Smooth muscle cell (in vitro differentiated cells): ENCODE measurements around the gene HOXC13. TPM values are rescaled to one million over a fixed set of nuclear protein-coding genes. Genes with fewer than 3 reads are reported as not detected.

ENCODE experiments used
- DNase-seq: peaks from one replicate; lab custom pipeline; 2025; ENCODE audit not compliant: unreplicated experiment; lab: John Stamatoyannopoulos, UW
- H2AFZ ChIP-seq: fragments of 200-600 bp; sonication (generic); 2 replicates; pipeline ENCODE4 v1.6.0; 2016; ENCODE audit warnings: antibody characterized with exemption, low read depth, mild to moderate bottlenecking
- H3F3A ChIP-seq: fragments of 200-600 bp; sonication (generic); 2 replicates; pipeline ENCODE4 v1.6.0; 2017; ENCODE audit warnings: antibody characterized with exemption, low read depth
- H3K27ac ChIP-seq: fragments of 200-600 bp; sonication (generic); 2 replicates; pipeline ENCODE4 v1.5.1; 2016; ENCODE audit warnings: low read depth, mild to moderate bottlenecking
- H3K27me3 ChIP-seq: fragments of 200-600 bp; sonication (generic); 2 replicates; pipeline ENCODE4 v1.6.1; 2016; ENCODE audit warnings: low read depth, mild to moderate bottlenecking
- H3K36me3 ChIP-seq: fragments of 200-600 bp; sonication (generic); 2 replicates; pipeline ENCODE4 v1.5.1; 2016; ENCODE audit warnings: low read depth
- H3K4me1 ChIP-seq: fragments of 200-600 bp; sonication (generic); 2 replicates; pipeline ENCODE4 v1.5.1; 2016; ENCODE audit warnings: low read depth
- H3K4me2 ChIP-seq: fragments of 200-600 bp; sonication (generic); 2 replicates; pipeline ENCODE4 v1.6.0; 2016; ENCODE audit warnings: mild to moderate bottlenecking
- H3K4me3 ChIP-seq: fragments of 200-600 bp; sonication (generic); 2 replicates; pipeline ENCODE4 v1.5.1; 2016; ENCODE audit warnings: mild to moderate bottlenecking
- H3K79me2 ChIP-seq: fragments of 200-600 bp; sonication (generic); 2 replicates; pipeline ENCODE4 v1.6.0; 2016; ENCODE audit warnings: low read depth, mild to moderate bottlenecking
- H3K9ac ChIP-seq: fragments of 200-600 bp; sonication (generic); 2 replicates; pipeline ENCODE4 v1.6.0; 2016; ENCODE audit warnings: low read depth
- H3K9me3 ChIP-seq: fragments of 200-600 bp; sonication (generic); replicated peaks from 2 replicates; pipeline ENCODE4 v1.5.1; 2016; ENCODE audit warnings: low read depth
- H4K20me1 ChIP-seq: fragments of 200-600 bp; sonication (generic); 2 replicates; pipeline ENCODE4 v1.6.0; 2016; ENCODE audit warnings: low read depth
- WGBS: methylation state at CpG from one replicate; pipeline ENCODE4 v1.1.7; 2016; ENCODE audit warnings: low lambda C conversion rate; 5-methylcytosine and 5-hydroxymethylcytosine counted together
- polyA plus RNA-seq: library from polyadenylated mRNA; unstranded; fragments of >200 nt; fragmentation: Nextera tagmentation; extraction: Ambion mirVana; gene quantifications from 2 replicates; pipeline ENCODE4 v1.2.1, GENCODE V29; 2016
- total RNA-seq: library from RNA; depleted of rRNA; stranded (reverse); fragments of >200 nt; gene quantifications from 2 replicates; pipeline ENCODE4 v1.2.3, GENCODE V29; 2014
- TF ChIP-seq, protein P1 (sequence below): fragments of 200-600 bp; sonication (generic); IDR thresholded peaks from 2 replicates; pipeline ENCODE4 v1.5.1; 2017; ENCODE audit warnings: borderline replicate concordance, mild to moderate bottlenecking, antibody characterized with exemption; ENCODE audit not compliant: insufficient read depth, poor library complexity, severe bottlenecking

Gene HOXC13
- total and polyA plus RNA-seq, 2 experiments from 2014 or later = 2.2 to 3.6 TPM

DNA sequence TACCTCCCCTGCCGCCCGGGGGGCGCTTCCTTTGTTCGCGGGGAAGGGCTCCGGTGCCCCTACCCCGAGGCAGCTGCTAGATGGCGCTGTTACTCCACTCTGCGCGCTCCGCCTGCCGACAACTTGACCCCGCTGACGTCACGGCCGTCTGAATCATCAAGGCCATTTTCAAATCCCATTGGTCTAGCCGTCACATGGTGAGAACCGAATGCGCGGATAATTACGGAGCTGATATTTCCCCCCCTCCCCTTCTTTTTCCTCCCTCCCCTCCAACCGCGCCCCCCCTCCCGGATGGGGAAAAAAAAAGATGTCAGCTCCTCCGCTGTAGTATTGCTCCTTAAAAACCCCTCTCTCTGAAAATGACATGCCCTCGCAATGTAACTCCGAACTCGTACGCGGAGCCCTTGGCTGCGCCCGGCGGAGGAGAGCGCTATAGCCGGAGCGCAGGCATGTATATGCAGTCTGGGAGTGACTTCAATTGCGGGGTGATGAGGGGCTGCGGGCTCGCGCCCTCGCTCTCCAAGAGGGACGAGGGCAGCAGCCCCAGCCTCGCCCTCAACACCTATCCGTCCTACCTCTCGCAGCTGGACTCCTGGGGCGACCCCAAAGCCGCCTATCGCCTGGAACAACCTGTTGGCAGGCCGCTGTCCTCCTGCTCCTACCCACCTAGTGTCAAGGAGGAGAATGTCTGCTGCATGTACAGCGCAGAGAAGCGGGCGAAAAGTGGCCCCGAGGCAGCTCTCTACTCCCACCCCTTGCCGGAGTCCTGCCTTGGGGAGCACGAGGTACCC is 46.5 kb downstream of the HOXC13 start, which contains the start of gene HOXC10:
Gene HOXC10 (plus strand): TSS at position 246 of the 791 bp plus-strand sequence. CDS start 114 bp downstream, at position 360.
- Histone ChIP-seq H3K9ac (no peak within 1 kb of the TSS), H3K27ac (no peak within 1 kb of the TSS), H3K4me3 (peak within 1 kb of the TSS; percentile 28), H3K79me2 (no peaks in the 10 kb centered on the region), H3K4me1 (no peaks in the 10 kb centered on the region), H3K4me2 (peak within 1 kb of the TSS; percentile 80), H3F3A (no peaks in the 10 kb centered on the region), H4K20me1 (no peaks in the 10 kb centered on the region), H3K9me3 (no peaks in the 10 kb centered on the region), H3K27me3 (peaks cover 100% of the 10 kb centered on the region), H2AFZ (no peak within 1 kb of the TSS), H3K36me3 (no peaks in the 10 kb centered on the region)
- DNase-seq = peak; percentile 23
- TF ChIP-seq, protein P1, sequence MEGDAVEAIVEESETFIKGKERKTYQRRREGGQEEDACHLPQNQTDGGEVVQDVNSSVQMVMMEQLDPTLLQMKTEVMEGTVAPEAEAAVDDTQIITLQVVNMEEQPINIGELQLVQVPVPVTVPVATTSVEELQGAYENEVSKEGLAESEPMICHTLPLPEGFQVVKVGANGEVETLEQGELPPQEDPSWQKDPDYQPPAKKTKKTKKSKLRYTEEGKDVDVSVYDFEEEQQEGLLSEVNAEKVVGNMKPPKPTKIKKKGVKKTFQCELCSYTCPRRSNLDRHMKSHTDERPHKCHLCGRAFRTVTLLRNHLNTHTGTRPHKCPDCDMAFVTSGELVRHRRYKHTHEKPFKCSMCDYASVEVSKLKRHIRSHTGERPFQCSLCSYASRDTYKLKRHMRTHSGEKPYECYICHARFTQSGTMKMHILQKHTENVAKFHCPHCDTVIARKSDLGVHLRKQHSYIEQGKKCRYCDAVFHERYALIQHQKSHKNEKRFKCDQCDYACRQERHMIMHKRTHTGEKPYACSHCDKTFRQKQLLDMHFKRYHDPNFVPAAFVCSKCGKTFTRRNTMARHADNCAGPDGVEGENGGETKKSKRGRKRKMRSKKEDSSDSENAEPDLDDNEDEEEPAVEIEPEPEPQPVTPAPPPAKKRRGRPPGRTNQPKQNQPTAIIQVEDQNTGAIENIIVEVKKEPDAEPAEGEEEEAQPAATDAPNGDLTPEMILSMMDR = peak; percentile 63
- WGBS = 11% methylated on average over 52 of the region's 55 CpGs

GRCh38 chr12:53985692-53985993 is 47.0 kb downstream of the HOXC13 start:
- Histone ChIP-seq H2AFZ (no peak overlapping the region), H3K27me3 (peaks cover 100% of the 10 kb centered on the region), H3F3A (no peaks in the 10 kb centered on the region), H3K9me3 (no peaks in the 10 kb centered on the region), H3K79me2 (no peaks in the 10 kb centered on the region), H3K9ac (no peak overlapping the region), H3K4me3 (peak overlapping the region; percentile 11), H3K27ac (no peak overlapping the region), H4K20me1 (no peaks in the 10 kb centered on the region), H3K4me1 (no peaks in the 10 kb centered on the region), H3K4me2 (peak overlapping the region; percentile 80), H3K36me3 (no peaks in the 10 kb centered on the region)
- DNase-seq = no peak
- WGBS = 21% methylated on average over 21 of the region's 21 CpGs
- TF ChIP-seq, protein P1 = no peak

GRCh38 chr12:53985994-53986685 is 47.5 kb downstream of the HOXC13 start:
- WGBS = 5% methylated on average over 50 of the region's 50 CpGs
- H3K27ac ChIP-seq = no peak overlapping the region
- no peaks in the 10 kb centered on the region for H3K9me3 ChIP-seq
- peak overlapping the region; percentile 11 for H3K4me3 ChIP-seq
- H3F3A ChIP-seq = no peaks in the 10 kb centered on the region
- DNase-seq = no peak
- H3K36me3 ChIP-seq = no peaks in the 10 kb centered on the region
- H3K27me3 ChIP-seq = peaks cover 100% of the 10 kb centered on the region
- H3K79me2 ChIP-seq = no peaks in the 10 kb centered on the region
- no peaks in the 10 kb centered on the region for H3K4me1 ChIP-seq
- H3K9ac ChIP-seq = no peak overlapping the region
- H3K4me2 ChIP-seq = peak overlapping the region; percentile 80
- TF ChIP-seq, protein P1 = no peak
- no peak overlapping the region for H2AFZ ChIP-seq
- H4K20me1 ChIP-seq = no peaks in the 10 kb centered on the region
